Kidney (tissue), 14 donors: ENCODE results near the gene ZNF621. TPM values are rescaled to one million over a fixed set of nuclear protein-coding genes. Genes with fewer than 3 reads are reported as not detected.
A peak's percentile ranks its signal among the peaks of the same experiment; 100 is the strongest.

ENCODE experiments used
- DNase-seq, 5 donors: peaks; one replicate each; pipeline ENCODE4 v3.0.0-alpha.2; 2013 to 2020
- FAIRE-seq: peaks from 2 replicates; lab custom pipeline; 2012; peaks lifted over from hg19 to GRCh38; lab: Jason Lieb, UNC
- H3K27ac ChIP-seq, 2 donors: one replicate each; pipeline ENCODE4 v1.7.0; 2013; ENCODE audit warnings: low read depth in 2 of 2, low read length in 2 of 2, inconsistent platforms in 1 of 2
- H3K27me3 ChIP-seq: one replicate; pipeline ENCODE4 v1.7.1; 2013; ENCODE audit warnings: low read length, inconsistent platforms; ENCODE audit not compliant: control insufficient read depth, insufficient read depth
- H3K36me3 ChIP-seq, 3 donors: one replicate each; pipeline versions ENCODE4 v1.7.0 to v1.7.1; 2013; ENCODE audit warnings: low read length in 3 of 3, control low read depth in 1 of 3, inconsistent platforms in 1 of 3; ENCODE audit not compliant: insufficient read depth in 3 of 3, control insufficient read depth in 2 of 3
- H3K4me1 ChIP-seq, 3 donors: one replicate each; pipeline versions ENCODE4 v1.7.0 to v1.7.1; 2013; ENCODE audit warnings: low read length in 3 of 3, inconsistent platforms in 1 of 3, low read depth in 1 of 3; ENCODE audit not compliant: control insufficient read depth in 2 of 3, insufficient read depth in 2 of 3
- H3K4me3 ChIP-seq, 3 donors: one replicate each; pipeline versions ENCODE4 v1.7.0 to v1.8.1; 2013; ENCODE audit warnings: low read length in 3 of 3, control low read depth in 1 of 3, inconsistent platforms in 1 of 3
- H3K9ac ChIP-seq, 3 donors: one replicate each; pipeline versions ENCODE4 v1.7.0 to v1.7.1; 2013; ENCODE audit warnings: low read length in 3 of 3, control low read depth in 1 of 3, inconsistent platforms in 1 of 3
- H3K9me3 ChIP-seq, 3 donors: one replicate each; pipeline versions ENCODE4 v1.7.0 to v1.7.1; 2013; ENCODE audit warnings: low read length in 3 of 3, control low read depth in 1 of 3, inconsistent platforms in 1 of 3; ENCODE audit not compliant: control insufficient read depth in 2 of 3, insufficient read depth in 1 of 3
- CTCF ChIP-seq: IDR thresholded peaks from 3 replicates; pipeline ENCODE4 v1.5.1; 2012; ENCODE audit warnings: mild to moderate bottlenecking, moderate library complexity, borderline replicate concordance; ENCODE audit not compliant: insufficient read depth; ENCODE audit errors: extremely low read depth
- intact Hi-C: fragments of 100-400 bp; cut with DNase I; formaldehyde crosslinking; loops from one replicate; pipeline ENCODE4 v1.11.1; 2022
- polyA plus RNA-seq: library from polyadenylated mRNA; stranded (reverse); fragments of 350-450 nt; fragmentation: Illumina TruSeq; extraction: RNeasy Lipid Tissue Mini Kit (QIAGEN cat#74804); gene quantifications from one replicate; pipeline ENCODE4 v1.2.3, GENCODE V29; 2014; ENCODE audit warnings: low read depth, low replicate concordance; ENCODE audit not compliant: insufficient read depth
- total RNA-seq: library from RNA; stranded (reverse); fragmentation: NEBNext Ultra II Directional; extraction: Animal tissue kit (Norgen Biotek cat#: 25700); gene quantifications from one replicate; pipeline ENCODE4 v1.2.1, GENCODE V29; 2021
- donor health status: control.
- donor health status: control.
- donor health status: control.
- donor health status: control.
- donor health status: control.
- donor health status: DM: yes; HTN: yes; CAD: no.
- donor health status: Normal renal cell carcinoma (clear cell type).

The ZNF621 gene
- total and polyA plus RNA-seq, 2 donors from 2014 or later: 6.9 to 25.4 TPM

DNA sequence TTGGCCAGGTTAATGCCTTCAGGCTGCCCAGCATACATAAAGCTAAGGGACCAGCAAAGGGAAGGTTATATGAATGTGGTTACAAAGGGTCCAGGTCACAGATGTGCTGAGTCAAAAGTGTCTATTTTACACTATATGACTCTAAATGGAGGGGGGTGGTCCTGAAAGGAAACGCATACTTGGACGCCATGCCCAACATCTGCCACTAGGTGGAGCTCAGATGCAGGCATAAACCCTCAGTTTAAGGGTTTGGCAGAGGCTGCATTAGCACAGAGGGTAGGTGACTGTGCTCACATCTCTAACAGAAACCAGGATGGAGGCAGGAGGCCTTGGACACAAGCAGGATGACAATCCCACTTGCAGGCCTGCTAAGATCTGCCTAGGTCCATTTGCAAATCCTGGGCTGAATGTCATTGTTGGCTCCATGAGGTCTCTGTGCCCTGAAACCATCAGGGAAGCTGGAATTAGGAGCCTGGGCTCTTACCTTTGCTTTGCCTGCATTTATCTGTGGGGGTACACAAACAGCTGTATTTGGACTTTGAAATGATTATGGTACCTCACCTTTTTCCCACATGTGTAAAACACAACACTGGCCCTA is 55.8 kb downstream of the ZNF621 start:
- H3K4me3 ChIP-seq: no peak overlapping the region
- no peaks in the 10 kb centered on the region for H3K36me3 ChIP-seq
- DNase-seq (peak in 4 of 5 donors; percentile 78 to 90 (median 81)), FAIRE-seq (no peak)
- no peak overlapping the region for H3K27ac ChIP-seq
- H3K27me3 ChIP-seq: no peaks in the 10 kb centered on the region
- no peak overlapping the region for H3K9ac ChIP-seq
- H3K9me3 ChIP-seq: no peaks in the 10 kb centered on the region
- intact Hi-C loops: loop anchor here (5.0 kb wide), 1 partner anchor 1302 kb away; no protein-coding TSS in a partner anchor
- peaks cover 0 to 7% (median 0%) of the 10 kb centered on the region in 3 donors for H3K4me1 ChIP-seq
- peak; percentile 96 for TF ChIP-seq CTCF

DNA sequence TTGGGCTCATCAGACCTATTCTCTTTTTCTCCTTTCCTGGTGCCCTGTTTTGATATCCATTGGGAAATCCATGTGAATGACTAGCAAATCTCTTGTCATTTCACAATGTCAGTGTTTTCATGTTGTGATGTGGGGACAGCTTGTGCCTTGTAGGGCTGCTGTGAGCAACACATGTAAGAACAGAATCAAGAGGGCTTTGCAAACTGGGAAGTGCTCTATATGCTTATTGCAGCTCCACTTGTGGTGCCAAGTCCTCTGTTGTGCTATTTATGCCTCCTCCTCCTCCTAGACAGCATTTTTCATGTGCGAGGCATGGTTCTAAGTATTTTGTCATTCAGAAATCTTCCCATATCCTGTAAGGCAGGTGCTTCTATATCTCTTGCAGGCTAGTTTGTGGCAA is 56.4 kb downstream of the ZNF621 start:
- TF ChIP-seq CTCF: no peak
- intact Hi-C loops: loop anchor here (5.0 kb wide), 1 partner anchor 1301 kb away; no protein-coding TSS in a partner anchor
- Histone ChIP-seq H3K4me3 (no peak overlapping the region), H3K27ac (no peak overlapping the region), H3K9me3 (no peaks in the 10 kb centered on the region), H3K4me1 (peaks cover 0 to 7% (median 0%) of the 10 kb centered on the region in 3 donors), H3K27me3 (no peaks in the 10 kb centered on the region), H3K36me3 (no peaks in the 10 kb centered on the region), H3K9ac (no peak overlapping the region)
- FAIRE-seq: no peak
- DNase-seq: no peak

GRCh38 chr3:40582401-40583027 is 57.8 kb downstream of the ZNF621 start:
- intact Hi-C loops: loop anchor here (5.0 kb wide), 1 partner anchor 1300 kb away; no protein-coding TSS in a partner anchor
- Histone ChIP-seq H3K4me3 (no peak overlapping the region), H3K36me3 (no peaks in the 10 kb centered on the region), H3K9ac (no peak overlapping the region), H3K4me1 (peaks cover 0 to 7% (median 0%) of the 10 kb centered on the region in 3 donors), H3K27ac (no peak overlapping the region), H3K27me3 (no peaks in the 10 kb centered on the region), H3K9me3 (no peaks in the 10 kb centered on the region)
- TF ChIP-seq CTCF: no peak
- DNase-seq (no peak), FAIRE-seq (no peak)
